ENCODE measurements around the gene DDX20. TPM values are rescaled to one million over a fixed set of nuclear protein-coding genes. Genes with fewer than 3 reads are reported as not detected.
"Not testable (repeated sequence)": the region's sequence is repeated elsewhere in the genome, so short reads cannot be mapped to it uniquely, and the experiment has no call there.

Gene DDX20
- total and polyA plus RNA-seq, 2 donors = 7.4 to 18.9 TPM

- H3K4me1 ChIP-seq (ENCODE audit: insufficient read depth) = no peaks in the 10 kb centered on the region
- WGBS = 88% methylated on average over 1 of the region's 1 CpG
These were observed 21.6 kb downstream of the DDX20 start for GRCh38 chr1:111777301-111777700.

GRCh38 chr1:111778066-111778465 is 22.4 kb downstream of the DDX20 start:
- no peaks in the 10 kb centered on the region for H3K36me3 ChIP-seq (ENCODE audit: insufficient read depth)
- H3K4me3 ChIP-seq (ENCODE audit: low read depth, low read length) = no peak overlapping the region
- 85% methylated on average over 6 of the region's 6 CpGs for WGBS
- DNase-seq (ENCODE audit: extremely low spot score) = no peak
- H3K4me1 ChIP-seq (ENCODE audit: insufficient read depth) = no peaks in the 10 kb centered on the region
- H3K27ac ChIP-seq (ENCODE audit: low read depth) = no peak overlapping the region

More at GRCh38 chr1:111777301-111777700, 21.6 kb downstream of the DDX20 start:
- Histone ChIP-seq H3K36me3 (ENCODE audit: insufficient read depth) (no peaks in the 10 kb centered on the region), H3K27ac (ENCODE audit: low read depth) (no peak overlapping the region), H3K4me3 (ENCODE audit: low read depth, low read length) (no peak overlapping the region)
- no peak for DNase-seq (ENCODE audit: extremely low spot score)

GRCh38 chr1:111778541-111779051 is 22.9 kb downstream of the DDX20 start:
- no peak overlapping the region for H3K27ac ChIP-seq (ENCODE audit: low read depth)
- no peaks in the 10 kb centered on the region for H3K36me3 ChIP-seq (ENCODE audit: insufficient read depth)
- no peak for DNase-seq (ENCODE audit: extremely low spot score)
- 52% methylated on average over 2 of the region's 2 CpGs for WGBS
- H3K4me3 ChIP-seq (ENCODE audit: low read depth, low read length) = no peak overlapping the region
- H3K4me1 ChIP-seq (ENCODE audit: insufficient read depth) = no peaks in the 10 kb centered on the region

GRCh38 chr1:111779546-111779945 is 23.8 kb downstream of the DDX20 start:
- 93% methylated on average over 2 of the region's 2 CpGs for WGBS
- Histone ChIP-seq H3K4me3 (ENCODE audit: low read depth, low read length) (no peak overlapping the region), H3K4me1 (ENCODE audit: insufficient read depth) (no peaks in the 10 kb centered on the region), H3K27ac (ENCODE audit: low read depth) (no peak overlapping the region), H3K36me3 (ENCODE audit: insufficient read depth) (no peaks in the 10 kb centered on the region)
- DNase-seq (ENCODE audit: extremely low spot score) = no peak

GRCh38 chr1:111784273-111784901 is 28.7 kb downstream of the DDX20 start:
- WGBS = 84% methylated on average over 4 of the region's 4 CpGs
- Histone ChIP-seq H3K27ac (ENCODE audit: low read depth) (no peak overlapping the region), H3K36me3 (ENCODE audit: insufficient read depth) (no peaks in the 10 kb centered on the region), H3K4me3 (ENCODE audit: low read depth, low read length) (no peak overlapping the region), H3K4me1 (ENCODE audit: insufficient read depth) (no peaks in the 10 kb centered on the region)
- no peak for DNase-seq (ENCODE audit: extremely low spot score)

GRCh38 chr1:111786669-111787207 is 31.0 kb downstream of the DDX20 start:
- DNase-seq (ENCODE audit: extremely low spot score) = no peak
- no peaks in the 10 kb centered on the region for H3K36me3 ChIP-seq (ENCODE audit: insufficient read depth)
- H3K27ac ChIP-seq (ENCODE audit: low read depth) = no peak overlapping the region
- WGBS = 81% methylated on average over 9 of the region's 9 CpGs
- no peak overlapping the region for H3K4me3 ChIP-seq (ENCODE audit: low read depth, low read length)
- H3K4me1 ChIP-seq (ENCODE audit: insufficient read depth) = no peaks in the 10 kb centered on the region

- WGBS = 31% methylated on average over 5 of the region's 5 CpGs
- no peaks in the 10 kb centered on the region for H3K4me1 ChIP-seq (ENCODE audit: insufficient read depth)
- H3K36me3 ChIP-seq (ENCODE audit: insufficient read depth) = no peaks in the 10 kb centered on the region
- DNase-seq (ENCODE audit: extremely low spot score) = no peak
- no peak overlapping the region for H3K4me3 ChIP-seq (ENCODE audit: low read depth, low read length)
- no peak overlapping the region for H3K27ac ChIP-seq (ENCODE audit: low read depth)
These were observed 33.4 kb downstream of the DDX20 start for GRCh38 chr1:111789142-111789541.

GRCh38 chr1:111789666-111790316 is 34.1 kb downstream of the DDX20 start:
- DNase-seq (ENCODE audit: extremely low spot score) = no peak
- Histone ChIP-seq H3K4me1 (ENCODE audit: insufficient read depth) (no peaks in the 10 kb centered on the region), H3K4me3 (ENCODE audit: low read depth, low read length) (no peak overlapping the region), H3K27ac (ENCODE audit: low read depth) (no peak overlapping the region), H3K36me3 (ENCODE audit: insufficient read depth) (no peaks in the 10 kb centered on the region)
- 87% methylated on average over 2 of the region's 2 CpGs for WGBS

GRCh38 chr1:111791776-111792175 is 36.1 kb downstream of the DDX20 start:
- no peak overlapping the region for H3K4me3 ChIP-seq (ENCODE audit: low read depth, low read length)
- no peaks in the 10 kb centered on the region for H3K4me1 ChIP-seq (ENCODE audit: insufficient read depth)
- WGBS = 79% methylated on average over 6 of the region's 6 CpGs
- H3K27ac ChIP-seq (ENCODE audit: low read depth) = no peak overlapping the region
- DNase-seq (ENCODE audit: extremely low spot score) = no peak
- H3K36me3 ChIP-seq (ENCODE audit: insufficient read depth) = no peaks in the 10 kb centered on the region

GRCh38 chr1:111792249-111792648 is 36.5 kb downstream of the DDX20 start:
- no peak for DNase-seq (ENCODE audit: extremely low spot score)
- 60% methylated on average over 5 of the region's 5 CpGs for WGBS
- Histone ChIP-seq H3K4me1 (ENCODE audit: insufficient read depth) (no peaks in the 10 kb centered on the region), H3K27ac (ENCODE audit: low read depth) (no peak overlapping the region), H3K4me3 (ENCODE audit: low read depth, low read length) (no peak overlapping the region), H3K36me3 (ENCODE audit: insufficient read depth) (no peaks in the 10 kb centered on the region)

- 38% methylated on average over 2 of the region's 2 CpGs for WGBS
- DNase-seq (ENCODE audit: extremely low spot score) = no peak
- H3K36me3 ChIP-seq (ENCODE audit: insufficient read depth) = no peaks in the 10 kb centered on the region
- H3K27ac ChIP-seq (ENCODE audit: low read depth) = no peak overlapping the region
- H3K4me1 ChIP-seq (ENCODE audit: insufficient read depth) = no peaks in the 10 kb centered on the region
- H3K4me3 ChIP-seq (ENCODE audit: low read depth, low read length) = no peak overlapping the region
These were observed 38.2 kb downstream of the DDX20 start for GRCh38 chr1:111793923-111794322.

- 67% methylated on average over 6 of the region's 6 CpGs for WGBS
These were observed 39.7 kb downstream of the DDX20 start for GRCh38 chr1:111795401-111795800.

GRCh38 chr1:111798580-111798979 is 42.9 kb downstream of the DDX20 start:
- H3K4me3 ChIP-seq (ENCODE audit: low read depth, low read length) = no peak overlapping the region
- no peak overlapping the region for H3K27ac ChIP-seq (ENCODE audit: low read depth)
- no peaks in the 10 kb centered on the region for H3K4me1 ChIP-seq (ENCODE audit: insufficient read depth)
- WGBS = 96% methylated on average over 2 of the region's 2 CpGs
- no peaks in the 10 kb centered on the region for H3K36me3 ChIP-seq (ENCODE audit: insufficient read depth)
- DNase-seq (ENCODE audit: extremely low spot score) = no peak

More at GRCh38 chr1:111795401-111795800, 39.7 kb downstream of the DDX20 start:
- DNase-seq (ENCODE audit: extremely low spot score) = no peak
- Histone ChIP-seq H3K27ac (ENCODE audit: low read depth) (no peak overlapping the region), H3K4me3 (ENCODE audit: low read depth, low read length) (no peak overlapping the region), H3K36me3 (ENCODE audit: insufficient read depth) (no peaks in the 10 kb centered on the region), H3K4me1 (ENCODE audit: insufficient read depth) (no peaks in the 10 kb centered on the region)

- not testable (repeated sequence) for DNase-seq (ENCODE audit: extremely low spot score); H3K4me3 ChIP-seq (ENCODE audit: low read depth, low read length); H3K4me1 ChIP-seq (ENCODE audit: insufficient read depth); H3K27ac ChIP-seq (ENCODE audit: low read depth); H3K36me3 ChIP-seq (ENCODE audit: insufficient read depth)
- WGBS = 92% methylated on average over 12 of the region's 14 CpGs
These were observed 44.0 kb downstream of the DDX20 start for GRCh38 chr1:111799722-111800121.
